Measurements from ENCODE around the gene GRIN2A.

The GRIN2A gene

GRCh38 chr16:9817586-9817985 is 364.6 kb downstream of the GRIN2A start:
- no peak for DNase-seq (ENCODE audit: low read depth)

DNA sequence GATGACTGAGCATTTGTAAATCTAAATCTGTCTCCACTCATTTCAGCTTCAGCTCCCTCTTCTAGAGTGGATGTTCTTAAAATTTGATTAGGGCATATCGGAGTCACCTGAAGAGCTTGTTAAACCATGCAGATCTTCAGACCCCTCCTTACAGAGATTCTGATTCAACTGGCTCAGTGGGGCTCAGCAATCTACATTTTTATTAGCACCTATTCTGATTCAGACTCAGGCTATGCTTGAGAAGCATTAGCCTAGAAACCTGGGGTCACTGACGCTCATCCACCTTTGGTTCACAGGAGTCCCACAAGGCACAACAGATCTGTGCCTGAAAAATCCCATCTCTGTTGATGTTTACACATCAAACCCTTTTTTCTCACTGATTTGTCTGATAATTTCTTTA is 365.6 kb downstream of the GRIN2A start:
- no peak for DNase-seq (ENCODE audit: low read depth)

DNA sequence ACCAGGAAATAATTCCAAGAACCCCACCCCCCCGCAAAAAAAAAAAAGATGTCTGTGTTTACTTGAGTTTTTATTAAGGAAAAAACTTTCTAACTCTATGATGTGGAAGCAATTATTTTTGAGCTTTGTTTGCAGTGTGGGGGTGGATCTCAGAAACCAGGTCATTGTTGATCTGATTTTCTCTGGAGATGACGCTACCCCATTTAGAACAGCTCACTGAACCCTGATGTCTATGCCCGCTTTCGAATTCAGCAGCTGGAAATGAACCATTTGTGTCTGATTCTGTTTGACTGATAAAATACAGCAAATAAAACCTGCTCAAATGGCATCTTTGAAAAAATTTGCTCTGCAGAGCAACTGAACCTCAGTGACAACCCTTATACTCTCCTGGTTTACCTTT is 368.6 kb downstream of the GRIN2A start:
- DNase-seq (ENCODE audit: low read depth): no peak

GRCh38 chr16:9808210-9808609 is 374.0 kb downstream of the GRIN2A start:
- DNase-seq (ENCODE audit: low read depth): no peak

DNA sequence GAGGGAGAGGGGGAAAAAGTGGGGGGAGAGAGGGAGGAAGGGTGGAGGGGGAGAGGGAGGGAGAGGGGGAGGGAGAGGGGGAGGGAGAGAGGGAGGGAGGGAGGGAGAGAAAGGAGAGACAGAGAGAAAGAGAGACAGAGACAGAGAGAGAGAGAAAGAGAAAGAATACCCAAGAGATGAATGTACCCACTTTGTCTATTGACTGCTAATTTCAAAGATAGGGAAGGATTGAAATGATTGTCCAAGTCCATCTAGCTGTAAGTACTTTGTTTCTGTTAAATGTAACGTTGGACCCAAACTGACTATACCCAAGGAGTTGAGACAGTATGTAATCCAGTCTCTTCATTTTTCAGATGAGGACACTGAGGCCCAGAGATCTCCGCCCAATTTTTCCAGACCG is 374.9 kb downstream of the GRIN2A start:
- DNase-seq (ENCODE audit: low read depth): no peak

- no peak for DNase-seq (ENCODE audit: low read depth)
Observed at GRCh38 chr16:9805109-9805508, 377.1 kb downstream of the GRIN2A start.

DNA sequence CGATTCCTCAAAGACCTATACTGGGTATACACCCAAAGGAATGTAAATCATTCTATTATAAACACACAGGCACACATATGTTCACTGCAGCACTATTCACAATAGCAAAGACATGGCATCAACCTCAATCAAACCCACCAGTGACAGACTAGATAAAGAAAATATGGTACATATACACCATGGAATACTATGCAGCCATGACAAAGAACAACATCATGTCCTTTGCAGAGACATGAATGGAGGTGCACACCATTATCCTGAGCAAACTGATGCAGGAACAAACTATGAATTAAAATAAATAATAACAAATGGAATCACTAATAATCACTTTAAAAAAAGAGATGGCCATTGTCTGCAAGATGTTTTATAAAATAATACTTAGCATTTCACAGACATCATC is 380.1 kb downstream of the GRIN2A start:
- DNase-seq (ENCODE audit: low read depth): no peak

DNA sequence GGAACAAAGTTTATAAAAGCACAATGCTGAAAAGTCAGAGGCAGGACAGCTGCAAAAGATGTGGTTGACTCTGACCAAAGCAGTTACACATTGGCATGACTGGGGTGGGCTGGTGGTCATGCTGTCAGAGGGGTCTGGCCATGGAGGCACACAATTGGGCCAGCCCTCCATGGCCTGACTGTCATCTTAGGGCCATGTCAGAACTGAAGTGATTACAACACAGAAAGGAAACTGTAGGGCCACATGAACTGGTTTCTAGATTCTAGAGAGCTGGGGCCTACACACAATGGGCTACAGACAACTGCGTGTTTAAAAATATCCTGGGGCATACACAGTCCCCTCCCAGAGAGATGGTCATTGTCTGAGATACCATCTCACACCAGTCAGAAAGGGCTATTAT is 380.6 kb downstream of the GRIN2A start:
- DNase-seq (ENCODE audit: low read depth): no peak

DNA sequence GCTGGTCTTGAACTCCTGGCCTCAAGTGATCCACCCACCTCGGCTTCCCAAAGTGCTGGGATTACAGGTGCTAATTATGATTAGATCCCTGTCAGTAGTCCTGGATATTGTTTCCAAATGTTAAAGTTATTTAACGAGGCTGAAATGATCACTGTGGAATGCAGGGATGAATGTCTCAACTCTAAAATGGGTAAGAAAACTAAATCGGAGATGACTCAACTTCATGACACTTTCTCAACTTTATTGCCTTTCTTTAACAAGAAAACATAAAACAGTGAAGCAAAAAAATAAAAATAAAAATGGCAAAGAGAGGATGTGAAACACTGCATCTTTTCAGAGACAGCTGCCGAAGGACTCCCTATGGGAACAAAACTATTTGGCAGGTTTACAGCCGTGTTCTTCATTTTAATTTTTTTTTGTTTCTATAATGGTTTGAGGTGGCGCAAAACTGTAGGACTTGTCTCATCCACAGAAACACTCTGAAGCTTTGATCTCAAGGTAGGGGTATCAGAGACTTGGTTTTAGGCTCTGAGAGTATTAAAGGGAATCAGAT is 382.0 kb downstream of the GRIN2A start:
- DNase-seq (ENCODE audit: low read depth): no peak

DNA sequence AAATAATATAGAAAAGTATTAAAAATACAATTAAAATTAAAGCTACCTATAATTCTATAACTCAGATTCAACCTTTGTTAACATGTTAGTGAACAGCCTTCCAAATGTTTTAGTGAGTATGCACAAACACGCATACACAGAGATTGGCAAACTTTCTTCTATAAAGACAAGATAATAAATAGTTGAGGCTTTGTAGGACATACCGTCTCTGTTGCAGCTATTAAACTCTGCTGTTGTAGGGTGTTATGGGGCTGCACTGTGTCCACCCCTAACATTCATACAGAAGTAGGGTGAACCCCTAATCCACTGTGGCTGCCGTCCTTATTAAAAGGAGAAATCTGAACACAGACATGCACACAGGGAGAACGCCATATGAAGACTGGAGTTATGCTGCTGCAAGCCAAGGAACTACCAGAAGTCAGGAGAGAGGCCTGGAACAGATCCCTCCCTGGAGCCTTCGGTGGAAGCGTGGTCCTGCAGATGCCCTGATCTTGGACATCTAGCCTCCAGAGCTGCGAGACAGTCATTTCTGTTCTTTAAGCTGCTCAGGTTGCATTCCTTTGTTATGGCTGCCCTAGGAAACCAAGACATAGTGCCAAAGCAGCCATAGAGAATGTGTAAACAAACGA is 383.2 kb downstream of the GRIN2A start:
- no peak for DNase-seq (ENCODE audit: low read depth)

DNA sequence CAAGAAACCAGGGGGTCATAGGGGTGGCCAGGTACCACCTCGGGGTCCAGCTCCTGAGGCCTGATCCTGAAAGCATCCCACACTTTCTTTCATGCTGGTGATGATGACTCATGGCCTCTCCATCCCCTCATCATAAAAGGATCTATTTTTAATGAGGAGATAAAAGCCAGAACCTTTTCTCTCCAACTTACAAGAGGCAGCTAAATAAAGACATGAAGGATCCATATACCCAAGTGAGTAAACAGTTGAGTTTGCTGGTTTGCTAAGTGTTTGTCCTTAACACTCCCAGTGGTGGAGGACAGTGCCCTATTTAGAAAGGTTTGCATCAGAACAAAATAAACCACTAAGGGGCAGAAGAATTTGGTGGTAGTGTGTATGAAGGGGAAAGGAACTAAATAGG is 383.8 kb downstream of the GRIN2A start:
- DNase-seq (ENCODE audit: low read depth): no peak

DNA sequence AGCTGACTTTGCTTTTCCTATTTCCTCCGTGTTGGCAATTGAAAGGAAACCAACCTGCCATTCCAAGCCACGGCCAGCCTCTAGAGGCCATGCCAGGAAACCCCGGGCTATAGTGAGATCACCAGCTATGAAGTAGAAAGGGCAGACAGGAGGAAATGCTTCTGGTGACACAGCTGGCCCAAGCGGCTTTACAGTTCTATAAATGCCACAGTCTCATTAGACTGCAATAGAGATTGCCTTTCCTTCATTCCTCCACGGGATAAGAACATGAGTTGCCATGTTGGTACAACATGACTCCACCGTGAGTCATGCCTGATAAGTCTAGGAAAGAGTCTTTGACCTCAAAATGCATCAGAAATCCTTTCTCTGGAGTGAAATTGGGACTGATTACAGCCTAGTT is 384.9 kb downstream of the GRIN2A start:
- no peak for DNase-seq (ENCODE audit: low read depth)

DNA sequence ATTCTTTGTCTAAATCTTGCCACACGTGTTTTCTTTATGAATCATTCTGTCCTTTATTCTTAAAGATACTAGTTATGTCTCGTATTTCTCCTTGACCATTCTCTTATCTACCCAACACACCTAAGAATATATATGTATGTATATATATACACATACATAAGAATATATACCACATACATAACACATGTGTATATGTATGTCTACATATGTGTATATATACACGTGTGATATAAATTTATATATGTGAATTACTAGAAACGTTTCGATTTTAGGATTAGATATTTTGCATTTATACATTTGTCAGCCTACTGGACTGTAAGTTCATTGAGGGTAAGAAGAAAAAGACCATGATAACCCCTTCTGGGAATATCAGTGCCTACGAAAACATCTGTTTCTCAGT is 388.6 kb downstream of the GRIN2A start:
- no peak for DNase-seq (ENCODE audit: low read depth)

- DNase-seq (ENCODE audit: low read depth): no peak
Observed at GRCh38 chr16:9791556-9791955, 390.7 kb downstream of the GRIN2A start.

DNA sequence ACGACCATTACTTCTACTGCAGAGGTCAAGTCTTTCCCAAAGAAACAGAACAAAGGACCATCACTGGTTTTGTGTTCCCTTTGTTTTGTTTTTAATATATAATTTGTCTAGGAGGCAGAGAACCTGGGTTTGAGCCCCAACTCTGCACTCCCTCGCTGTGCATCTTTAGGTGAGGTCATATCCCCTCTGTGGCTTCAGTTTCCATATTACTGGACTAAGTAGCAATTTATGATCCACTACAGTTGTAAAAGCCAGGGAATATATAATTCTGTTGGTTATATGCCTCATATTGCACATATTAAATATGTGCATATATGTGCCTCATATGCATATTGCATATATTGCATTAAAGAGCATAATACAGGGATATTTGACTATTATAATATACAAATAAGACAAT is 392.0 kb downstream of the GRIN2A start:
- DNase-seq (ENCODE audit: low read depth): no peak

DNA sequence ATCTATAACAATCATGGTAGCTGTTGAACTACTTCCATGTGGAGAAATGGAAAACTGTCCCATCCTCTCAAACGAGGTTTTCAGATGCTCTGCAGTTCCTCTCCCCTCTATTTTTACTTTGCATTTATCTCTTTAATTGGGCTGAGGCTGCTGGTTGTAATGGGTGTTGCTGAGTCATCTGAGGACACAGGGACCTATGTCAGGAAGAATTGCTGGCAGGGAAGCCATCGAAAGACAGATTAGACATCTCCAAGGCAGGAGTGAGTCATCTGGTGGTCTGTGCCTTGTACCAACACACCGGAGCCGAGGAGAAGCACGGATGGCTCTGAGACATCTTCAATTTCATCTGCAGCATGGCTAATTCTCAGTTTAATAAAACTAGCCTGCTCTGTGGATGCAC is 394.5 kb downstream of the GRIN2A start:
- DNase-seq (ENCODE audit: low read depth): no peak

GRCh38 chr16:9780831-9781230 is 401.4 kb downstream of the GRIN2A start:
- no peak for DNase-seq (ENCODE audit: low read depth)

- DNase-seq (ENCODE audit: low read depth): no peak
Observed at GRCh38 chr16:9778849-9779248, 403.4 kb downstream of the GRIN2A start.

GRCh38 chr16:9775998-9776397 is 406.2 kb downstream of the GRIN2A start:
- no peak for DNase-seq (ENCODE audit: low read depth)

- DNase-seq (ENCODE audit: low read depth): no peak
Observed at GRCh38 chr16:9773289-9773688, 408.9 kb downstream of the GRIN2A start.

GRCh38 chr16:9772526-9773225 is 409.6 kb downstream of the GRIN2A start:
- DNase-seq (ENCODE audit: low read depth): no peak

DNA sequence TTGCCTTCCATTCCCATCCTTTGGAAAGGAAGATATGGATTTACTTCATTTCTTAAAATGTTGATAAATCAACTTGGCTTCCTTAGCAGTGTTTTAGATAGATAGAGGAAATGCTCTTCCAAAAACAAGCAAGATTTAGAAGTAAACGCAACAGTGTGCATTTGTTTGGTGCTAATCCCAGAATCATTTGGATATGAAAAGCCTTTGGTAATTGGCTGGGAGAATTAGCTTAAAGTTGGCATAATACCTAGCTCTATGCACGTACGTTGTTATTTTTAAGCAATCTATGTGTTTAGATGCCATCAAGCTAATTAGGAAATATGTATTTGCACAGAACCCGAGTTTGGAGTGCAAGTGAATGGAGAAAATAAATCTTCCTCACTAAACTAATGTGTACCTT is 415.3 kb downstream of the GRIN2A start:
- DNase-seq (ENCODE audit: low read depth): no peak

DNA sequence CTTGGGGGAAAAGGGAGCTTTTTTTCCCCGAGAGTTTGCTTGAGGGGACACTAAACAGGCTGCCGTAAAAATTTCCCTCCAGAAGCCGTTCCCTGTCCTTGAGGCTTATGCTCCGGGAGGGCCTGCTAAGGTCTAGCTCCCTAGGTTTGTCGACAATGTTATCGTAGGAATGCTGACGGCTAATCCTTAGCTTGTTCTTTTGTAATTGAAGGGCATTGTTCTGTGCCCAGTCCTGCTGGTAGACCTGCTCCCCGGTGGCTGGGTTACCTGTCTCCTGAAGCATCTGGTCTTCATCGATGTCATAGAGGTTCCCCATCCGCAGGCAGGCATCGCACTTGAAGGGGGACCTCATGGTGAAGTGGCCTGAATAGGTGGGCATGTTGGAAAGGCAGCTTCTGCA is 418.7 kb downstream of the GRIN2A start:
- no peak for DNase-seq (ENCODE audit: low read depth)

- no peak for DNase-seq (ENCODE audit: low read depth)
Observed at GRCh38 chr16:9761870-9762269, 420.4 kb downstream of the GRIN2A start.

All from stimulated activated CD8-positive, alpha-beta memory T cell treated with anti-CD3 and anti-CD28 coated beads, Interleukin-12 subunit alpha, Interleukin-12 subunit beta, amount 100 ng/mL, for 4 hours (primary cell).